ENCODE measurements around the gene ATP8A1.

DNA sequence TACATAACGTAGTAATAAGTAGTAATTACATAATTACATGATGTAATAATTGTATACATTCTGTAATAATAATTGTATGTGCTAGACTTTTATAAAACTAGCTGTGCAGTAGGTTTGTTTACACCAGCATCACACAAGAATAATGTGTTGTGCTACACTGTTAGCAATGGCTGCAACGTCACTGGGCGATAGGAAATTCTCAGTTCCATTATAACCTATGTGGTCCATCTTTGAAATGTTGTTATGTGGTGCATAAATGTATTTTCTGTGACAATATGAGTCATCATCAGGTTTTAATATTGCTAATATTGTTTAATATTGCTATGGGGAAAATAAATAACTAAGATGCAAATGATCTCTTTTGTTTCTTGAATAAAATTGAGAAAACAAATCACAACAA lies 46.0 kb upstream of the ATP8A1 start:
- TF ChIP-seq, protein P1, sequence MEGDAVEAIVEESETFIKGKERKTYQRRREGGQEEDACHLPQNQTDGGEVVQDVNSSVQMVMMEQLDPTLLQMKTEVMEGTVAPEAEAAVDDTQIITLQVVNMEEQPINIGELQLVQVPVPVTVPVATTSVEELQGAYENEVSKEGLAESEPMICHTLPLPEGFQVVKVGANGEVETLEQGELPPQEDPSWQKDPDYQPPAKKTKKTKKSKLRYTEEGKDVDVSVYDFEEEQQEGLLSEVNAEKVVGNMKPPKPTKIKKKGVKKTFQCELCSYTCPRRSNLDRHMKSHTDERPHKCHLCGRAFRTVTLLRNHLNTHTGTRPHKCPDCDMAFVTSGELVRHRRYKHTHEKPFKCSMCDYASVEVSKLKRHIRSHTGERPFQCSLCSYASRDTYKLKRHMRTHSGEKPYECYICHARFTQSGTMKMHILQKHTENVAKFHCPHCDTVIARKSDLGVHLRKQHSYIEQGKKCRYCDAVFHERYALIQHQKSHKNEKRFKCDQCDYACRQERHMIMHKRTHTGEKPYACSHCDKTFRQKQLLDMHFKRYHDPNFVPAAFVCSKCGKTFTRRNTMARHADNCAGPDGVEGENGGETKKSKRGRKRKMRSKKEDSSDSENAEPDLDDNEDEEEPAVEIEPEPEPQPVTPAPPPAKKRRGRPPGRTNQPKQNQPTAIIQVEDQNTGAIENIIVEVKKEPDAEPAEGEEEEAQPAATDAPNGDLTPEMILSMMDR (IDR thresholded peaks at IDR 0.05; ENCODE audit: low read depth, low read length, poor library complexity, severe bottlenecking): no peak
- no peak for TF ChIP-seq EZH2phosphoT487 (IDR thresholded peaks at IDR 0.05; ENCODE audit: borderline replicate concordance, low read length)
